Stimulated activated CD4-positive, alpha-beta T cell treated with anti-CD3 and anti-CD28 coated beads, Interleukin-15, amount 100 ng/mL, for 24 hours (primary cell): ENCODE data around the gene BPIFB2.

Experiments
- DNase-seq: peaks from one replicate; pipeline ENCODE4 v3.0.0-alpha.2; 2020

The BPIFB2 gene

DNA sequence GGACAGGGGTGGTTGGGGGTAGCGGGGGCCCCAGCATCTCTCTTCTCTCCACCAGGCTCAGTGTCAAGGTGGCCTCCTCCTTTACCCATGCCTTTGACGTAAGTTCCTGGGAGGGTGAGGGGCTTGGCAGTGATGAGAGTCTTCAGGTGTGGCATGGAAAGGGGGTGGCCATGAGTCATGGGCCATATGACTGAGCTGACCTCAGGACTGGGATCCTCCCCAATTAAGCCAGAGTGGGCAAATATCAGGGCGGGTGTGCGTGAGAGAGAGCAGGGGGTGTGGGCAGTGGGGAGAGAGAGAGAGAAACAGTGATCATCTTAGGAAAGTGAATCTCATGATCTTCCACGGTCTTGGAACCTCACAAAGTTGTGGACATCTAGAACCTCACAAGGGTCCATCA, 63.7 kb downstream of the BPIFB2 start:
- no peak for DNase-seq

DNA sequence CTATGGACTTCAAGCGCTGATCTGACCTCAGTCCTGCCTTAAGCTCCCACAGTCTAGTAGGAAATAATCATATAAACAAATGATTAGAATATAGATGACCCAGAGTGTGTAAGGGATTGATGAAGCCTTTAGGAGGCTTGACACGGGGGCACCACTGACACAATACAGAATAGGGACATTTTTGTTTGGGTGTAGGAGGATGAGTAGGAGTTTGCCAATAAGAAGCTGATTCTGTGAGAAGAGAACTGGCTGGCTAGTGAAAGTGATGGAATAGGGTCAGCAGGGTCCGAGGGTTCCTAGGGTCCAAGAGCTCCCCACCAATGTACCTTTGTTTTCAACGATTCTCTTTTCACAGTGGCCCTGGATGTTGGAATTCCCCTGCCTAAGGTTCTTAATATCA, 64.9 kb downstream of the BPIFB2 start:
- no peak for DNase-seq

DNA sequence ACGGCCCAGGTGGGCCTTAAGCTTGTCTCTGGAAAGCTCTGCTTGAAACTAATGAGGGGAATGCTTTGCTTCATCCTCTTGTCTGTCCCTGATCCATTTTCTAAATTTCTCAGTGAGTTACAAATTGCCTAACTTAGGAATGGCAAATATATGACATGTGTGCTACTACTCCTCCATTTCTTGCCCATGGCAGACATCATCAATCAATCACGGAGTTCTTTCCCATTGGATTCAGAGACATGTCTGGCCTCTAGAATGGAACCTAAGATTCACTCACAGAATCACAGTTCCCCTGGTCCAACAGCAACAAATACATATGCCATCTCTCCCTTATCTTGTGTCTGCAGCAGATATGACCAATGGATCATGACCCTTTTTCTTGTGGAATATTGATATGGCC, 65.3 kb downstream of the BPIFB2 start:
- DNase-seq = no peak
